Measurements from ENCODE around the gene SPCS3.

The SPCS3 gene

GRCh38 chr4:176272799-176273198 lies 47.0 kb upstream of the SPCS3 start:
- no peak for DNase-seq (ENCODE audit: low read depth in 1 of 2, low spot score in 1 of 2)
- TF ChIP-seq SPI1 (IDR thresholded peaks at IDR 0.05; ENCODE audit: borderline replicate concordance, low read depth) (no peak), REST (IDR thresholded peaks at IDR 0.05; ENCODE audit: insufficient replicate concordance, low read depth) (no peak), POLR2AphosphoS5 (IDR thresholded peaks at IDR 0.05; ENCODE audit: low read depth) (no peak), CTCF (IDR thresholded peaks at IDR 0.05; ENCODE audit: insufficient read depth, low read length) (no peak), GABPA (IDR thresholded peaks at IDR 0.05; ENCODE audit: low read depth) (no peak)
- Histone ChIP-seq H3K27me3 (ENCODE audit: insufficient read depth, poor library complexity, severe bottlenecking) (no peaks in the 10 kb centered on the region), H3K27ac (replicated peaks) (no peak overlapping the region), H3K4me3 (replicated peaks; ENCODE audit: insufficient read depth, low read length) (no peak overlapping the region)

- H3K4me3 ChIP-seq (replicated peaks; ENCODE audit: insufficient read depth, low read length): no peak overlapping the region
- H3K27me3 ChIP-seq (ENCODE audit: insufficient read depth, poor library complexity, severe bottlenecking): no peaks in the 10 kb centered on the region
- no peak overlapping the region for H3K27ac ChIP-seq (replicated peaks)
- no peak for DNase-seq (ENCODE audit: low read depth in 1 of 2, low spot score in 1 of 2)
- TF ChIP-seq SPI1 (IDR thresholded peaks at IDR 0.05; ENCODE audit: borderline replicate concordance, low read depth) (no peak), CTCF (IDR thresholded peaks at IDR 0.05; ENCODE audit: insufficient read depth, low read length) (no peak), GABPA (IDR thresholded peaks at IDR 0.05; ENCODE audit: low read depth) (no peak), REST (IDR thresholded peaks at IDR 0.05; ENCODE audit: insufficient replicate concordance, low read depth) (no peak), POLR2AphosphoS5 (IDR thresholded peaks at IDR 0.05; ENCODE audit: low read depth) (no peak)
Observed at GRCh38 chr4:176273736-176274135, 46.0 kb upstream of the SPCS3 start.

- TF ChIP-seq SPI1 (IDR thresholded peaks at IDR 0.05; ENCODE audit: borderline replicate concordance, low read depth) (no peak), CTCF (IDR thresholded peaks at IDR 0.05; ENCODE audit: insufficient read depth, low read length) (no peak), REST (IDR thresholded peaks at IDR 0.05; ENCODE audit: insufficient replicate concordance, low read depth) (no peak), GABPA (IDR thresholded peaks at IDR 0.05; ENCODE audit: low read depth) (no peak)
Observed at GRCh38 chr4:176274441-176274840, 45.3 kb upstream of the SPCS3 start.

More at GRCh38 chr4:176274441-176274840, 45.3 kb upstream of the SPCS3 start:
- Histone ChIP-seq H3K27me3 (ENCODE audit: insufficient read depth, poor library complexity, severe bottlenecking) (no peaks in the 10 kb centered on the region), H3K27ac (replicated peaks) (no peak overlapping the region), H3K4me3 (replicated peaks; ENCODE audit: insufficient read depth, low read length) (no peak overlapping the region)
- DNase-seq (ENCODE audit: low read depth in 1 of 2, low spot score in 1 of 2): no peak
